ENCODE measurements around the gene CUTA. TPM values are rescaled to one million over a fixed set of nuclear protein-coding genes. Genes with fewer than 3 reads are reported as not detected.
A peak's percentile ranks its signal among the peaks of the same experiment; 100 is the strongest.
"Not testable (repeated sequence)": the region's sequence is repeated elsewhere in the genome, so short reads cannot be mapped to it uniquely, and the experiment has no call there.

CUTA gene
- total and polyA plus RNA-seq, 7 experiments from 2014 or later, result 148 to 466 (median 205) TPM

GRCh38 chr6:33405386-33405940 lies 12.4 kb downstream of the CUTA start:
- peak overlapping the region in 5 of 9 donors; percentile 5 to 76 (median 46) for H3K27ac Mint-ChIP-seq
- no peaks in the 10 kb centered on the region for H3K36me3 ChIP-seq (ENCODE audit: control insufficient read depth in 2 of 3, insufficient read depth in 3 of 3, low read length in 3 of 3)
- no peak for ATAC-seq
- no peak overlapping the region for H3K27ac ChIP-seq (ENCODE audit: low read depth, low read length)
- CTCF ChIA-PET, result no interaction called here
- H3K4me3 Mint-ChIP-seq, result peak overlapping the region in 2 of 10 donors; percentile 9 to 38
- peaks cover 10 to 16% of the 10 kb centered on the region in 2 donors for H3K4me1 ChIP-seq (ENCODE audit: control insufficient read depth in 2 of 2, insufficient read depth in 2 of 2, low read length in 2 of 2)
- no peak overlapping the region for H3K4me3 ChIP-seq (ENCODE audit: low read length)
- no peaks in the 10 kb centered on the region for H3K27me3 ChIP-seq (ENCODE audit: control insufficient read depth in 2 of 2, insufficient read depth in 2 of 2, low read length in 2 of 2)
- peaks cover 6 to 36% (median 10%) of the 10 kb centered on the region in 7 donors for H3K4me1 Mint-ChIP-seq
- H3K9me3 Mint-ChIP-seq, result peaks cover 0 to 5% (median 0%) of the 10 kb centered on the region in 11 donors
- intact Hi-C loops (cut with micrococcal nuclease), result no loop called here
- no peaks in the 10 kb centered on the region for H3K27me3 Mint-ChIP-seq
- H3K36me3 Mint-ChIP-seq, result peaks cover 0 to 26% (median 0%) of the 10 kb centered on the region in 5 donors
- no peaks in the 10 kb centered on the region for H3K9me3 ChIP-seq (ENCODE audit: control insufficient read depth in 2 of 3, low read length in 3 of 3)
- no peak for DNase-seq
- POLR2A ChIA-PET, result interaction anchor here (0.9 to 3.1 kb wide), 3 partner anchors 12 to 93 kb away, joined by 3 to 13 read pairs (median 5); partner anchors contain the start of gene CUTA

- Histone ChIP-seq H3K9me3 (ENCODE audit: control insufficient read depth in 2 of 3, low read length in 3 of 3) (no peaks in the 10 kb centered on the region), H3K4me3 (ENCODE audit: low read length) (no peak overlapping the region), H3K27me3 (ENCODE audit: control insufficient read depth in 2 of 2, insufficient read depth in 2 of 2, low read length in 2 of 2) (no peaks in the 10 kb centered on the region), H3K27ac (ENCODE audit: low read depth, low read length) (no peak overlapping the region), H3K4me1 (ENCODE audit: control insufficient read depth in 2 of 2, insufficient read depth in 2 of 2, low read length in 2 of 2) (peaks cover 9 to 16% of the 10 kb centered on the region in 2 donors), H3K36me3 (ENCODE audit: control insufficient read depth in 2 of 3, insufficient read depth in 3 of 3, low read length in 3 of 3) (no peaks in the 10 kb centered on the region)
- Mint-ChIP-seq H3K4me1 (peaks cover 6 to 33% (median 9%) of the 10 kb centered on the region in 7 donors), H3K4me3 (no peak overlapping the region), H3K36me3 (peaks cover 0 to 28% (median 0%) of the 10 kb centered on the region in 5 donors), H3K27me3 (no peaks in the 10 kb centered on the region), H3K27ac (peak overlapping the region in 2 of 9 donors; percentile 34 to 47), H3K9me3 (peaks cover 0 to 5% (median 0%) of the 10 kb centered on the region in 11 donors)
- CTCF ChIA-PET, result no interaction called here
- intact Hi-C loops (cut with micrococcal nuclease), result no loop called here
- POLR2A ChIA-PET, result interaction anchor here (0.9 to 1.0 kb wide), 2 partner anchors 26 to 92 kb away, joined by 3 to 5 read pairs; no protein-coding TSS in a partner anchor
- DNase-seq (no peak), ATAC-seq (no peak)
Observed at GRCh38 chr6:33404884-33405283, 13.0 kb downstream of the CUTA start.

DNA sequence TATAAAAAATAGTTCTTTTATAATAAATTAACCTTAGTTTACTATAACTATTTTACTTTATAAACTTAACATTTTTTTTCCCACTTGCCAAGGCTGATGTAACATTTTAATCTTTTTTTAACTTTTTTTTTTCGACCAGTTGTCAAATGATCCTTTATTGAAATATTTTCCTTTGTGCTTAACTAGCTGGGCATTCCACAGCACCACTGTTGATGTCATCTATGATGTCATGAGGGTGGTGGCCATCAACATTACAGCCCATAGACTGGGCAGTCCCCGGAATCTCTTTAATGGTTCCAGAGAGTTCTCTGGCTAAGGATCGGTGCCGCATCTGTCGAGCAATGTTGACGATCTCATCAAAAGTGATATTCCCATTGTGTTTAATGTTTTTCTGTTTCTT lies 18.0 kb downstream of the CUTA start:
- Mint-ChIP-seq H3K4me1 (peaks cover 0 to 27% (median 3%) of the 10 kb centered on the region in 7 donors), H3K36me3 (peaks cover 0 to 34% (median 0%) of the 10 kb centered on the region in 5 donors)
- POLR2A ChIA-PET; H3K4me3 ChIP-seq (ENCODE audit: low read length); intact Hi-C loops (cut with micrococcal nuclease); H3K9me3 Mint-ChIP-seq; H3K27me3 Mint-ChIP-seq; H3K36me3 ChIP-seq (ENCODE audit: control insufficient read depth in 2 of 3, insufficient read depth in 3 of 3, low read length in 3 of 3); ATAC-seq; H3K4me3 Mint-ChIP-seq; H3K9me3 ChIP-seq (ENCODE audit: control insufficient read depth in 2 of 3, low read length in 3 of 3); H3K27ac ChIP-seq (ENCODE audit: low read depth, low read length); CTCF ChIA-PET; H3K4me1 ChIP-seq (ENCODE audit: control insufficient read depth in 2 of 2, insufficient read depth in 2 of 2, low read length in 2 of 2); H3K27me3 ChIP-seq (ENCODE audit: control insufficient read depth in 2 of 2, insufficient read depth in 2 of 2, low read length in 2 of 2); DNase-seq; H3K27ac Mint-ChIP-seq: not testable (repeated sequence)

GRCh38 chr6:33398601-33399000 lies 19.3 kb downstream of the CUTA start:
- H3K9me3 Mint-ChIP-seq; H3K27ac ChIP-seq (ENCODE audit: low read depth, low read length); H3K4me3 ChIP-seq (ENCODE audit: low read length); POLR2A ChIA-PET; H3K4me3 Mint-ChIP-seq; ATAC-seq; H3K4me1 ChIP-seq (ENCODE audit: control insufficient read depth in 2 of 2, insufficient read depth in 2 of 2, low read length in 2 of 2); DNase-seq; intact Hi-C loops (cut with micrococcal nuclease); H3K27me3 ChIP-seq (ENCODE audit: control insufficient read depth in 2 of 2, insufficient read depth in 2 of 2, low read length in 2 of 2); H3K36me3 ChIP-seq (ENCODE audit: control insufficient read depth in 2 of 3, insufficient read depth in 3 of 3, low read length in 3 of 3); CTCF ChIA-PET; H3K27me3 Mint-ChIP-seq; H3K9me3 ChIP-seq (ENCODE audit: control insufficient read depth in 2 of 3, low read length in 3 of 3): not testable (repeated sequence)
- Mint-ChIP-seq H3K36me3 (peaks cover 0 to 31% (median 0%) of the 10 kb centered on the region in 5 donors), H3K27ac (peak overlapping the region in 1 of 9 donors; percentile 23), H3K4me1 (peaks cover 0 to 31% (median 0%) of the 10 kb centered on the region in 7 donors)

DNA sequence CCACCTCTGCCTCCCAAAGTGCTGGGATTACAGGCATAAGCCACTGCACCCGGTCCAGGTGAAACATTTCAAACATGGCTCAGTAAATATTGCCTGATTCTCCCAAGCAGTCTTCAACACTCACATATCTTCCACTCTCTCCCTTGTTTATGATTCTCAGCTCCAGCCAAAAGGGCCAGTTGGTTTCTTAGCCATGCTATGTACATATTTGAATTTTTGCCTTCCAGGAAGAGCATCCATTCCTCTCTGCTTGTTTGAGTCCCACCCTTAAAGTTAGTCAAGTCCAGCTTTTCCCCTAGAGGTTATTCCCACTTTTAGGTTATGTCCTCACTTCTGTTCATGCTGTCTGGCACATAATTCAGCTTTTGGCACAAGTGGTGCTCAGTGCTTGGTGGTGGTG lies 20.4 kb downstream of the CUTA start:
- no peak overlapping the region for H3K27ac ChIP-seq (ENCODE audit: low read depth, low read length)
- DNase-seq, result no peak
- POLR2A ChIA-PET, result interaction anchor here (1.3 kb wide), 1 partner anchor 13 kb away, joined by 3 read pairs; no protein-coding TSS in a partner anchor
- H3K9me3 ChIP-seq (ENCODE audit: control insufficient read depth in 2 of 3, low read length in 3 of 3), result no peaks in the 10 kb centered on the region
- peaks cover 0 to 1% of the 10 kb centered on the region in 2 donors for H3K4me1 ChIP-seq (ENCODE audit: control insufficient read depth in 2 of 2, insufficient read depth in 2 of 2, low read length in 2 of 2)
- peaks cover 0 to 33% (median 0%) of the 10 kb centered on the region in 5 donors for H3K36me3 Mint-ChIP-seq
- H3K36me3 ChIP-seq (ENCODE audit: control insufficient read depth in 2 of 3, insufficient read depth in 3 of 3, low read length in 3 of 3), result no peaks in the 10 kb centered on the region
- intact Hi-C loops (cut with micrococcal nuclease), result no loop called here
- no peaks in the 10 kb centered on the region for H3K27me3 ChIP-seq (ENCODE audit: control insufficient read depth in 2 of 2, insufficient read depth in 2 of 2, low read length in 2 of 2)
- CTCF ChIA-PET, result no interaction called here
- no peak overlapping the region for H3K4me3 ChIP-seq (ENCODE audit: low read length)
- peak overlapping the region in 2 of 9 donors; percentile 6 to 66 for H3K27ac Mint-ChIP-seq
- peaks cover under 1 to 38% (median 7%) of the 10 kb centered on the region in 7 donors for H3K4me1 Mint-ChIP-seq
- no peaks in the 10 kb centered on the region for H3K9me3 Mint-ChIP-seq
- H3K27me3 Mint-ChIP-seq, result no peaks in the 10 kb centered on the region
- no peak for ATAC-seq
- no peak overlapping the region for H3K4me3 Mint-ChIP-seq

DNA sequence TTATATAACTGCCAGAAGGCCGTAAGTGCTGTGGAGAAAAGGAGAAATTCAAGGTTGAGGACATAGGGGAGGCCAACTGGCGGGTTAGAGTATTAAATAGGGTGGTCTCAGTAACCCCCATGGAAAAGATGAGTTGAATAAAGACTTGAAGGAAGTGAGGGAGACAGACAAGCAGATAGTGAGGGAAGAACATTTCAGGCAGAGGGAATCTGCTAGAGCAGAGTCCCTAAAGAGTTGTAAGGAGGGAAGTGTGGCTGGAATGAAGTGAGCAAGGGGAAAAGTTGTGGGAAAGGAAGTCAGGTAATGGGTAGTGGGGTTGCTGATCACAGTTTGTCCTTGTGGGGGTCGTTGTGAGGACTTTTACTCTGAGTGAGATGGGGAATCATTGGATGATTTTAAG lies 24.9 kb downstream of the CUTA start:
- peak overlapping the region in 1 of 10 donors; percentile 93 for H3K4me3 Mint-ChIP-seq
- peaks cover 0 to 3% (median 0%) of the 10 kb centered on the region in 11 donors for H3K9me3 Mint-ChIP-seq
- no peaks in the 10 kb centered on the region for H3K9me3 ChIP-seq (ENCODE audit: control insufficient read depth in 2 of 3, low read length in 3 of 3)
- peaks cover 0 to 24% (median 0%) of the 10 kb centered on the region in 5 donors for H3K36me3 Mint-ChIP-seq
- intact Hi-C loops (cut with micrococcal nuclease), result loop anchor here in 1 of 2 donors (5.0 kb wide), 1 partner anchor 1266 kb away; the partner anchor contains the start of gene ATF6B
- ChIA-PET POLR2A (interaction anchor here (1.4 kb wide), 1 partner anchor 421 kb away, joined by 4 read pairs; no protein-coding TSS in a partner anchor), CTCF (no interaction called here)
- H3K4me1 ChIP-seq (ENCODE audit: control insufficient read depth in 2 of 2, insufficient read depth in 2 of 2, low read length in 2 of 2), result peaks cover 13% of the 10 kb centered on the region in 2 donors
- no peaks in the 10 kb centered on the region for H3K36me3 ChIP-seq (ENCODE audit: control insufficient read depth in 2 of 3, insufficient read depth in 3 of 3, low read length in 3 of 3)
- no peak overlapping the region for H3K4me3 ChIP-seq (ENCODE audit: low read length)
- no peaks in the 10 kb centered on the region for H3K27me3 ChIP-seq (ENCODE audit: control insufficient read depth in 2 of 2, insufficient read depth in 2 of 2, low read length in 2 of 2)
- DNase-seq, result no peak
- ATAC-seq, result no peak
- H3K27ac ChIP-seq (ENCODE audit: low read depth, low read length), result no peak overlapping the region
- peaks cover 0 to 5% (median 0%) of the 10 kb centered on the region in 5 donors for H3K27me3 Mint-ChIP-seq
- H3K4me1 Mint-ChIP-seq, result peaks cover 12 to 54% (median 22%) of the 10 kb centered on the region in 7 donors
- H3K27ac Mint-ChIP-seq, result peak overlapping the region in 3 of 9 donors; percentile 26 to 96 (median 80)

Measured in naive thymus-derived CD4-positive, alpha-beta T cell (primary cell).